ENCODE results near the gene PKN3. TPM values are rescaled to one million over a fixed set of nuclear protein-coding genes. Genes with fewer than 3 reads are reported as not detected.
A peak's percentile ranks its signal among the peaks of the same experiment; 100 is the strongest.

Gene PKN3
- total RNA-seq, 1 experiment from 2014 or later = 29.4 TPM

DNA sequence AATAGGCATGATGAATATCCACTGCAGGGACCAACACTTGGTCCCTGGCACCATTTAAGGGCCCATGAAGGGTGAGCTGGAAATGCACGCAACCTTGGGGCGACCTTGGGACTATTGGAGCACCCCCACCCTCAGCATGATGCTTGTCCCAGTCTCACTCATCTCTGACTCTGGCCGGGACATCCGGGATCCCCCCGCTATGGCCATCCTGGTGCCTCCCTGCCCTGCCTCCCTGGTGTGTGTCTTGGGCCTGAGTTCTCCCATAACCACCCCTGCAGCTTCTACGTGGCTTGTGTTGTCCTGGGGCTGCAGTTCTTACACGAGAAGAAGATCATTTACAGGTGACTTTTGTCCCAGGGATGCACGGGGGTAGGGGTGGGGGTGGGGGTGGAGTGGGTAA lies 15.7 kb downstream of the PKN3 start:
- DNase-seq = peak; percentile 41
- Histone ChIP-seq H3K36me3 (replicated peaks; ENCODE audit: control insufficient read depth, insufficient read depth, low read length) (peaks cover 7% of the 10 kb centered on the region), H3K27me3 (ENCODE audit: control insufficient read depth, insufficient read depth, low read length) (no peaks in the 10 kb centered on the region)

DNA sequence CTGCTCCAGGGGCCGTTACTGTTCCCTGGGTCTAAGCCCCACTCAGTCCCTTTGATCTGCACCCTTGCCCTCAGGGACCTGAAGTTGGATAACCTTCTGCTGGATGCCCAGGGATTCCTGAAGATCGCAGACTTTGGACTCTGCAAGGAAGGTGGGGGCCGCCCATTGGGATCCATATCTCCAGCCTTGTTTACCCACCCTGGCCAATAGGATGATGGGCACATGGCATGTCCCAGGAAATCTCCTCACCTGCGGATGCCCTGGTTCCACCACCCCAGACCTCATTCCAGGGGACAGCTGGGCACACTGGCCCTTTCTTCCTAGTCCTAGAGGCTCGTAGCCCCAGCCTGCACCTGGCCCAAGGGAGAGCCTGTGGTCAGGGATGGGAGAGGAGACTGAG lies 16.2 kb downstream of the PKN3 start:
- Histone ChIP-seq H3K27me3 (ENCODE audit: control insufficient read depth, insufficient read depth, low read length) (no peaks in the 10 kb centered on the region), H3K4me3 (ENCODE audit: insufficient read depth, low read depth, low read length) (no peak overlapping the region), H3K36me3 (replicated peaks; ENCODE audit: control insufficient read depth, insufficient read depth, low read length) (peaks cover 7% of the 10 kb centered on the region)
- peak; percentile 46 for DNase-seq

More for the DNA sequence above, 15.7 kb downstream of the PKN3 start:
- no peak overlapping the region for H3K4me3 ChIP-seq (ENCODE audit: insufficient read depth, low read depth, low read length)

DNA sequence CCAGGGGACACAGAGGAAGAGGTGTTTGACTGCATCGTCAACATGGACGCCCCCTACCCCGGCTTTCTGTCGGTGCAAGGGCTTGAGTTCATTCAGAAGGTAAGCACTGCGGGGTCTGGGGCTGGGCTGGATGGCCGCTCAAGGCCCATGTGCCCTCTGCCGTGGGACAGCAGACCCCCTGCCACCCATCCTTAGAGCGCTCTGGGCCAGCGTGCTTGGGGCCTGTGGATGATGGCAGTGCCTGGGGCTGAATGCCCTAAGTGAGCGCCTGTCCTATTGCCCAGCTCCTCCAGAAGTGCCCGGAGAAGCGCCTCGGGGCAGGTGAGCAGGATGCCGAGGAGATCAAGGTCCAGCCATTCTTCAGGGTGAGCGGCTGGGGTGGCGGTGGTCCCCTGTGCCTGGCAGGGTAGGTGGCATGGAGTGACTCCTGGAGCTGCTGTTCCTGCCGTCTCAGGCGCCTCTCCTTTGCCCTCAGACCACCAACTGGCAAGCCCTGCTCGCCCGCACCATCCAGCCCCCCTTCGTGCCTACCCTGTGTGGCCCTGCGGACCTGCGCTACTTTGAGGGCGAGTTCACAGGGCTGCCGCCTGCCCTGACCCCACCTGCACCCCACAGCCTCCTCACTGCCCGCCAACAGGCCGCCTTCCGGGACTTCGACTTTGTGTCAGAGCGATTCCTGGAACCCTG lies 17.8 kb downstream of the PKN3 start:
- Histone ChIP-seq H3K27me3 (ENCODE audit: control insufficient read depth, insufficient read depth, low read length) (no peaks in the 10 kb centered on the region), H3K36me3 (replicated peaks; ENCODE audit: control insufficient read depth, insufficient read depth, low read length) (peaks cover 4% of the 10 kb centered on the region), H3K4me3 (ENCODE audit: insufficient read depth, low read depth, low read length) (no peak overlapping the region)
- peak; percentile 76 for DNase-seq

GRCh38 chr9:128720841-128721486 lies 18.7 kb downstream of the PKN3 start:
- Histone ChIP-seq H3K4me3 (ENCODE audit: insufficient read depth, low read depth, low read length) (no peak overlapping the region), H3K27me3 (ENCODE audit: control insufficient read depth, insufficient read depth, low read length) (no peaks in the 10 kb centered on the region), H3K36me3 (replicated peaks; ENCODE audit: control insufficient read depth, insufficient read depth, low read length) (peaks cover 2% of the 10 kb centered on the region)
- DNase-seq = no peak

GRCh38 chr9:128721487-128722010 lies 19.2 kb downstream of the PKN3 start:
- Histone ChIP-seq H3K36me3 (replicated peaks; ENCODE audit: control insufficient read depth, insufficient read depth, low read length) (peaks cover 2% of the 10 kb centered on the region), H3K27me3 (ENCODE audit: control insufficient read depth, insufficient read depth, low read length) (no peaks in the 10 kb centered on the region), H3K4me3 (ENCODE audit: insufficient read depth, low read depth, low read length) (no peak overlapping the region)
- no peak for DNase-seq

GRCh38 chr9:128722380-128723351 lies 20.4 kb downstream of the PKN3 start:
- no peaks in the 10 kb centered on the region; the same call in none of the 2 replicates for H3K36me3 ChIP-seq (replicated peaks; ENCODE audit: control insufficient read depth, insufficient read depth, low read length)
- peak overlapping the region; percentile 93; the same call in 1 of the 2 replicates for H3K4me3 ChIP-seq (ENCODE audit: insufficient read depth, low read depth, low read length)
- no peaks in the 10 kb centered on the region for H3K27me3 ChIP-seq (ENCODE audit: control insufficient read depth, insufficient read depth, low read length)
- peak; percentile 44 for DNase-seq

- Histone ChIP-seq H3K27me3 (ENCODE audit: control insufficient read depth, insufficient read depth, low read length) (no peaks in the 10 kb centered on the region), H3K4me3 (ENCODE audit: insufficient read depth, low read depth, low read length) (peak overlapping the region; percentile 93), H3K36me3 (replicated peaks; ENCODE audit: control insufficient read depth, insufficient read depth, low read length) (no peaks in the 10 kb centered on the region; the same call in none of the 2 replicates)
- no peak for DNase-seq
Measured at GRCh38 chr9:128723352-128723865, 21.1 kb downstream of the PKN3 start.

GRCh38 chr9:128723866-128724743 lies 21.8 kb downstream of the PKN3 start, which contains the start of gene ZDHHC12:
TSS of gene ZDHHC12 (minus strand) at chr9:128724127. CDS start at chr9:128724093, 34 bp downstream.
- DNase-seq = peak; percentile 100
- H3K36me3 ChIP-seq (replicated peaks; ENCODE audit: control insufficient read depth, insufficient read depth, low read length) = no peaks in the 10 kb centered on the region; the same call in none of the 2 replicates

GRCh38 chr9:128724744-128725211 lies 22.5 kb downstream of the PKN3 start:
- peak overlapping the region; percentile 93 for H3K4me3 ChIP-seq (ENCODE audit: insufficient read depth, low read depth, low read length)
- H3K36me3 ChIP-seq (replicated peaks; ENCODE audit: control insufficient read depth, insufficient read depth, low read length) = no peaks in the 10 kb centered on the region; the same call in none of the 2 replicates
- peak; percentile 95 for DNase-seq
- no peaks in the 10 kb centered on the region for H3K27me3 ChIP-seq (ENCODE audit: control insufficient read depth, insufficient read depth, low read length)

More at GRCh38 chr9:128723866-128724743, 21.8 kb downstream of the PKN3 start, which contains the start of gene ZDHHC12:
- Histone ChIP-seq H3K27me3 (ENCODE audit: control insufficient read depth, insufficient read depth, low read length) (no peaks in the 10 kb centered on the region), H3K4me3 (ENCODE audit: insufficient read depth, low read depth, low read length) (peak within 1 kb of the TSS; percentile 93)

GRCh38 chr9:128727640-128728248 lies 25.4 kb downstream of the PKN3 start:
- Histone ChIP-seq H3K27me3 (ENCODE audit: control insufficient read depth, insufficient read depth, low read length) (no peaks in the 10 kb centered on the region), H3K36me3 (replicated peaks; ENCODE audit: control insufficient read depth, insufficient read depth, low read length) (no peaks in the 10 kb centered on the region; the same call in 1 of the 2 replicates), H3K4me3 (ENCODE audit: insufficient read depth, low read depth, low read length) (no peak overlapping the region)
- no peak for DNase-seq

DNA sequence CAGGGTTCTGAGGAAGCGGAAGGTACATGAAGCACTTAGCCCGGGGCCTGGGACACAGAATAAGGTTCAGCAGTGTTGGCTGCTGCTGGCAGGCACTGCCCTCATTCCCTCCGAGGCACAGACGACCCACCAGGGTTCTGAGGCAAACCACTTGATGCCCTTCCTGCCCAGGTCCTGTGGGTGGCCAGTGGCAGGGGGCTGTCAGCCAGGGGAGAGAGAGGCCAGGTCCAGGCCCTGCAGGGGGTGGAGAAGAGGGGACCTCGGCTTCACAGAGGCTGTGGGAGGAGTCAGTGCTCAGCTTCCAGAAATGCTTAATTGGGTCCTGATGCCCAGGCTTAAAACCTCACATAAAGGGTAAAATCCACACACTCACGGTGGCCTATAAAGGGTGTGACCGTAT lies 26.0 kb downstream of the PKN3 start:
- Histone ChIP-seq H3K36me3 (replicated peaks; ENCODE audit: control insufficient read depth, insufficient read depth, low read length) (no peaks in the 10 kb centered on the region; the same call in 1 of the 2 replicates), H3K27me3 (ENCODE audit: control insufficient read depth, insufficient read depth, low read length) (no peaks in the 10 kb centered on the region), H3K4me3 (ENCODE audit: insufficient read depth, low read depth, low read length) (no peak overlapping the region)
- DNase-seq = no peak

GRCh38 chr9:128729302-128729701 lies 27.0 kb downstream of the PKN3 start:
- no peaks in the 10 kb centered on the region; the same call in 1 of the 2 replicates for H3K36me3 ChIP-seq (replicated peaks; ENCODE audit: control insufficient read depth, insufficient read depth, low read length)
- DNase-seq = no peak
- no peak overlapping the region for H3K4me3 ChIP-seq (ENCODE audit: insufficient read depth, low read depth, low read length)
- no peaks in the 10 kb centered on the region for H3K27me3 ChIP-seq (ENCODE audit: control insufficient read depth, insufficient read depth, low read length)
